IMR-90 (cell line): ENCODE measurements around the gene NELFCD. TPM values are rescaled to one million over a fixed set of nuclear protein-coding genes. Genes with fewer than 3 reads are reported as not detected.

Experiments
- ATAC-seq: fragments of 200-7000 bp; cut with Tn5 transposase; 2 replicates; pipeline ENCODE4 v1.9.1; 2020; ENCODE audit warnings: low read depth, mild to moderate bottlenecking, moderate library complexity
- BruUV-seq: library from RNA; stranded (reverse); fragments of 400-500 nt; replicated peaks from 2 replicates; lab custom pipeline; 2021; lab: Mats Ljungman, UMichigan
- CTCF ChIA-PET: fragments of 300-600 bp; formaldehyde crosslinking; extraction: SDS; loops from one replicate; lab custom pipeline; 2021; ENCODE audit warnings: antibody characterized with exemption; lab: Yijun Ruan, JAX
- POLR2A ChIA-PET: fragments of 300-600 bp; sonication (Branson Sonifier 250); formaldehyde crosslinking; loops from one replicate; lab custom pipeline; 2022; ENCODE audit warnings: antibody characterized with exemption; ENCODE audit not compliant: unreplicated experiment; lab: Charles Lee
- DNase-seq: peaks from one replicate; pipeline ENCODE4 v3.0.0; 2013
- H2AFZ ChIP-seq: replicated peaks from 2 replicates; pipeline ENCODE3; 2013; ENCODE audit warnings: low read length, mild to moderate bottlenecking; ENCODE audit not compliant: poor library complexity
- H2AK5ac ChIP-seq: 2 replicates; pipeline ENCODE4 v1.6.1; 2013; ENCODE audit warnings: low read depth, low read length, inconsistent platforms
- H2AK9ac ChIP-seq: replicated peaks from 2 replicates; pipeline ENCODE3; 2013; ENCODE audit warnings: mild to moderate bottlenecking, low read depth, low read length, moderate library complexity; ENCODE audit not compliant: poor library complexity
- H2BK120ac ChIP-seq: 2 replicates; pipeline ENCODE4 v1.6.1; 2013; ENCODE audit warnings: low read depth, low read length, inconsistent platforms
- H2BK15ac ChIP-seq: 3 replicates; pipeline ENCODE4 v1.6.1; 2013; ENCODE audit warnings: low read depth, low read length, inconsistent platforms
- H2BK20ac ChIP-seq: 2 replicates; pipeline ENCODE4 v1.6.1; 2013; ENCODE audit warnings: low read depth, mild to moderate bottlenecking, inconsistent platforms, low read length, moderate library complexity
- H2BK5ac ChIP-seq: 2 replicates; pipeline ENCODE4 v1.6.1; 2013; ENCODE audit warnings: mild to moderate bottlenecking, low read depth, low read length, inconsistent platforms; ENCODE audit not compliant: poor library complexity, severe bottlenecking
- H3K14ac ChIP-seq: replicated peaks from 2 replicates; pipeline ENCODE4 v1.6.1; 2013; ENCODE audit warnings: low read depth, low read length, inconsistent platforms
- H3K18ac ChIP-seq: 2 replicates; pipeline ENCODE4 v1.6.1; 2013; ENCODE audit warnings: low read depth, low read length, control low read depth
- H3K23ac ChIP-seq: 2 replicates; pipeline ENCODE4 v1.6.1; 2013; ENCODE audit warnings: low read depth, low read length, inconsistent platforms
- H3K27ac ChIP-seq: 2 replicates; pipeline ENCODE4 v1.5.1; 2013; ENCODE audit warnings: mild to moderate bottlenecking, control low read depth, low read length; ENCODE audit not compliant: insufficient read depth
- H3K27me3 ChIP-seq: 2 replicates; pipeline ENCODE4 v1.6.1; 2013; ENCODE audit warnings: low read length; ENCODE audit not compliant: control insufficient read depth, insufficient read depth
- H3K36me3 ChIP-seq: 2 replicates; pipeline ENCODE4 v1.6.1; 2013; ENCODE audit warnings: low read length, mixed read lengths; ENCODE audit not compliant: control insufficient read depth, insufficient read depth
- H3K4ac ChIP-seq: 2 replicates; pipeline ENCODE4 v1.6.1; 2013; ENCODE audit warnings: low read depth, low read length, inconsistent platforms
- H3K4me1 ChIP-seq: 2 replicates; pipeline ENCODE4 v1.6.1; 2013; ENCODE audit warnings: low read length, mixed read lengths; ENCODE audit not compliant: control insufficient read depth, insufficient read depth
- H3K4me2 ChIP-seq: 2 replicates; pipeline ENCODE4 v1.6.1; 2013; ENCODE audit warnings: low read depth, mild to moderate bottlenecking, control low read depth, low read length, moderate library complexity
- H3K4me3 ChIP-seq: 2 replicates; pipeline ENCODE4 v1.5.1; 2013; ENCODE audit warnings: low read depth, mild to moderate bottlenecking, control low read depth, low read length, moderate library complexity; ENCODE audit not compliant: insufficient read depth
- H3K56ac ChIP-seq: 2 replicates; pipeline ENCODE4 v1.6.1; 2013; ENCODE audit warnings: low read length, inconsistent platforms; ENCODE audit not compliant: insufficient read depth; ENCODE audit errors: extremely low read depth
- H3K79me1 ChIP-seq, 2 experiments: 2 replicates each; pipeline ENCODE4 v1.6.1; 2013; ENCODE audit warnings: low read length in 2 of 2, inconsistent platforms in 1 of 2, low read depth in 1 of 2
- H3K9ac ChIP-seq: 2 replicates; pipeline ENCODE4 v1.6.1; 2013; ENCODE audit warnings: low read depth, low read length, control low read depth
- H3K9me1 ChIP-seq: 2 replicates; pipeline ENCODE4 v1.6.1; 2013; ENCODE audit warnings: low read length, inconsistent platforms; ENCODE audit not compliant: insufficient read depth
- H3K9me3 ChIP-seq: 2 replicates; pipeline ENCODE4 v1.6.1; 2013; ENCODE audit warnings: low read length; ENCODE audit not compliant: control insufficient read depth, insufficient read depth
- H4K20me1 ChIP-seq: 2 replicates; pipeline ENCODE4 v1.6.1; 2013; ENCODE audit warnings: low read length, inconsistent platforms; ENCODE audit not compliant: insufficient read depth
- H4K5ac ChIP-seq: 2 replicates; pipeline ENCODE4 v1.6.1; 2013; ENCODE audit warnings: mild to moderate bottlenecking, low read depth, low read length, control low read depth
- H4K8ac ChIP-seq, 2 experiments: 2 replicates each; pipeline ENCODE4 v1.6.1; 2013; ENCODE audit warnings: low read depth in 2 of 2, low read length in 2 of 2, control low read depth in 1 of 2, inconsistent platforms in 1 of 2
- H4K91ac ChIP-seq: 2 replicates; pipeline ENCODE4 v1.6.1; 2013; ENCODE audit warnings: low read depth, low read length, inconsistent platforms; ENCODE audit not compliant: insufficient read depth
- RCOR1 ChIP-seq: IDR thresholded peaks from 2 replicates; pipeline ENCODE4 v1.6.1; 2012; ENCODE audit warnings: mild to moderate bottlenecking, low read length, improper control_type of control experiment; ENCODE audit not compliant: insufficient replicate concordance
- WGBS, 2 experiments: methylation state at CpG; one replicate each; pipeline versions ENCODE4 v1.1.5 to v1.1.7; 2013; ENCODE audit warnings: missing lambda C conversion rate in 2 of 2; ENCODE audit not compliant: insufficient read length in 1 of 2; ENCODE audit errors: extremely low coverage in 2 of 2; 5-methylcytosine and 5-hydroxymethylcytosine counted together
- dilution Hi-C: fragments of 300-500 bp; cut with HindIII; formaldehyde crosslinking; loops from one replicate; pipeline ENCODE4 v1.14.3; 2018; ENCODE audit warnings: low sequenced_read_pairs; ENCODE audit not compliant: unreplicated experiment
- in situ Hi-C: fragments of 300-500 bp; cut with MboI; formaldehyde crosslinking; loops from 3 replicates; pipeline ENCODE4 v1.14.3; 2019; ENCODE audit warnings: low sequenced_read_pairs, inconsistent platforms, mixed read lengths
- intact Hi-C: fragments of 100-400 bp; cut with micrococcal nuclease; formaldehyde crosslinking; loops from 2 replicates; pipeline ENCODE4 v1.10.0; 2022
- polyA plus RNA-seq, 3 experiments: library from polyadenylated mRNA; depleted of rRNA; stranded (reverse); fragments of >200 nt; gene quantifications; 2 replicates each; pipeline ENCODE4 v1.2.3, GENCODE V29; 2012; ENCODE audit warnings: low replicate concordance in 1 of 3
- total RNA-seq: library from RNA; depleted of rRNA; stranded (reverse); fragments of >200 nt; gene quantifications from 2 replicates; pipeline ENCODE4 v1.2.3, GENCODE V29; 2012
- TF ChIP-seq, protein P1 (sequence below): fragments of 150-350 bp; IDR thresholded peaks from 2 replicates; pipeline ENCODE4 v1.6.1; 2017; ENCODE audit warnings: mild to moderate bottlenecking, antibody characterized with exemption, low read length, low read depth

NELFCD gene
- total and polyA plus RNA-seq, 2 of the 4 experiments (the other 2 are of a cell fraction) = 88.9 to 94.1 TPM

GRCh38 chr20:59016795-59017492 lies 35.9 kb downstream of the NELFCD start:
- H2BK120ac ChIP-seq = no peak overlapping the region
- no peak overlapping the region for H2BK20ac ChIP-seq
- peak overlapping the region in 1 of 2 experiments; percentile 23; a peak in 1 of 4 replicates for H4K8ac ChIP-seq
- peaks cover 6% of the 10 kb centered on the region; the same call in 1 of the 2 replicates for H4K20me1 ChIP-seq
- H3K36me3 ChIP-seq = no peaks in the 10 kb centered on the region
- no peak overlapping the region for H3K23ac ChIP-seq
- no peaks in the 10 kb centered on the region for H3K27me3 ChIP-seq
- no peak for ATAC-seq
- H3K4ac ChIP-seq = no peak overlapping the region
- no peak overlapping the region for H2AK5ac ChIP-seq
- H3K18ac ChIP-seq = no peak overlapping the region
- peaks cover 13% of the 10 kb centered on the region for H3K4me1 ChIP-seq
- no peak overlapping the region for H2BK15ac ChIP-seq
- BruUV-seq = no TSS peak
- H4K5ac ChIP-seq = no peak overlapping the region
- peaks cover 15% of the 10 kb centered on the region for H3K9me1 ChIP-seq
- peak overlapping the region; percentile 20 for H2AK9ac ChIP-seq
- peak overlapping the region; percentile 26; the same call in 1 of the 2 replicates for H3K14ac ChIP-seq
- H3K79me1 ChIP-seq = peaks cover 0 to 11% of the 10 kb centered on the region in 2 experiments; a peak in 2 of 4 replicates
- 81% methylated on average over 3 of the region's 4 CpGs; no CpG with 5 or more reads in 1 of the 2 experiments for WGBS, 2 experiments
- TF ChIP-seq, protein P1, sequence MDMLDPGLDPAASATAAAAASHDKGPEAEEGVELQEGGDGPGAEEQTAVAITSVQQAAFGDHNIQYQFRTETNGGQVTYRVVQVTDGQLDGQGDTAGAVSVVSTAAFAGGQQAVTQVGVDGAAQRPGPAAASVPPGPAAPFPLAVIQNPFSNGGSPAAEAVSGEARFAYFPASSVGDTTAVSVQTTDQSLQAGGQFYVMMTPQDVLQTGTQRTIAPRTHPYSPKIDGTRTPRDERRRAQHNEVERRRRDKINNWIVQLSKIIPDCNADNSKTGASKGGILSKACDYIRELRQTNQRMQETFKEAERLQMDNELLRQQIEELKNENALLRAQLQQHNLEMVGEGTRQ = peak; percentile 33; the same call in 1 of the 2 replicates
- TF ChIP-seq RCOR1 = no peak
- H3K4me3 ChIP-seq = no peak overlapping the region
- no peak overlapping the region for H3K4me2 ChIP-seq
- intact Hi-C loops = no loop called here
- no peak overlapping the region for H3K56ac ChIP-seq
- no peak overlapping the region for H4K91ac ChIP-seq
- dilution Hi-C loops = no loop called here
- no peak for DNase-seq
- CTCF ChIA-PET = no interaction called here
- no peak overlapping the region for H3K27ac ChIP-seq
- H3K9me3 ChIP-seq = no peaks in the 10 kb centered on the region
- H3K9ac ChIP-seq = no peak overlapping the region
- peak overlapping the region; percentile 40 for H2AFZ ChIP-seq
- in situ Hi-C loops = no loop called here
- H2BK5ac ChIP-seq = no peak overlapping the region
- POLR2A ChIA-PET = no interaction called here
